ENCODE data around the gene RBM43.
A peak's percentile ranks its signal among the peaks of the same experiment; 100 is the strongest.
"Not testable (repeated sequence)": the region's sequence is repeated elsewhere in the genome, so short reads cannot be mapped to it uniquely, and the experiment has no call there.

RBM43 gene

GRCh38 chr2:151267537-151267936 lies 5.9 kb upstream of the RBM43 start:
- no peak for DNase-seq

DNA sequence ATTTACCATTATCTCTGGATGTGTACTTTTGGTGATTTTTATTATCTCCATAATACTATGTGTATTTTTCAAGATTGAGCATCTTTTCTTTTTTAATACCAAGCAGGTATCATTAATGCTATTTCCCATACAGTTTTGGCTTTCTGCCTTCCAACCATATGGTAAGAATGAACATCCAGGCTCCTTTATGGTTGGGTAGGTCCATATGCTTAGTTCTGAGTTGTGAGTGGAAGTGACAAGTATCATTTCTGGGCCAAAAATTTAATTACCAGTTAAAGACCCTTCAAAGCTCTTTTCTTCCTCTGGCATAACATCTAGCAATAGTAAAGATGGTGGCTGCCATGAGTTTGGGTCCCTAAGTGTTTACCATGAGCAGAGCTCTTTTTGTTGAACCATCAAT lies 4.3 kb upstream of the RBM43 start:
- no peak for DNase-seq

DNA sequence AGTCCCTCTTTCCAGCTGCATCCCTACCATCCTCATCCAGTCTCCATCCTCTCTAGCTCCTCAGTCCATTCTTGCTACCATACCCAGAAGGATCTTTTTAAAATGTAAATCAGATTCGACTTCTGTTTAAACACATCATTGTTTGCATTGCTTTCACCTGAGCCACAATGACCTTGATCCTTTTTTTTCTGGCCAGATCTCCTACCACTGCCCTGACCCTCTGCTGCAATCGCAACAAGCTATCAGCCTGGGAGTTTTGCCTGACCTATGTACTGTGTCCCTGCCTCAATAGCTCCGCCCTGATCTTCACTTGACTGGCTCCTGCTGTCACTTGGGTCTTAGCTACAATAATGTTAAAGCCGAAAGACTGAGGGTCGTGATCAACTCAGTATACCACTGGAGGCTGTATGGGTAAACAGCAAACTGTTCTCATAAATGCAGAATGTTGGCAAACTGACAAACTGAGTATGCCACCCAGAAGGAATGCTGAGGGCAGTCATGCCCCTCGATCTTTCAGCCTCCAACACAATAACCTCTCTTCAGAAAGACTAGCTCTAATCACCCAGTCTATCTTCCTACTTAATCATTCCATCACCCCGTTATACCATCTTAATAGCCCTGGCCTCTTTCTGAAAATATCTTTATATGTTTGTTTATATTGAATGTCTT lies 2.6 kb upstream of the RBM43 start:
- DNase-seq = no peak

- DNase-seq = no peak
Measured at GRCh38 chr2:151262629-151263028, 966 bp upstream of the RBM43 start.

DNA sequence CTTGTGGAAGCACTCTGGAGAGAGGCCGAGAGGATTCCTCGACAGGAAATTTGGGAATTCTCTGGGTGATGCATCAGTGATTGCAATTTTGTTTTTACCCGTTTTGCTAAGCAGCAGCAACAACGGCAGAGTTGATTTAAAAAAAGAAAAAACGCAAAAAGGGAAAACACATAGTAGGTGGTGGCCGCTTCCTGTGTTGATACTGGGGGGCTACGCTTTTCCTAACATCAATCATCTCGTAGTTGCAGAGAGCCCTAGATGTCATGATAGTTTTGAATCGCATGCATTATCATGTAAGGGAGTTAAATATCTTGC lies 271 bp upstream of the RBM43 start:
- no peak for DNase-seq

- no peak for DNase-seq
Measured at GRCh38 chr2:151260573-151261230, 961 bp downstream of the RBM43 start.

GRCh38 chr2:151258121-151258520 lies 3.5 kb downstream of the RBM43 start:
- DNase-seq = no peak

GRCh38 chr2:151252646-151253045 lies 9.0 kb downstream of the RBM43 start:
- no peak for DNase-seq

- DNase-seq = no peak
Measured at GRCh38 chr2:151251012-151251411, 10.7 kb downstream of the RBM43 start.

DNA sequence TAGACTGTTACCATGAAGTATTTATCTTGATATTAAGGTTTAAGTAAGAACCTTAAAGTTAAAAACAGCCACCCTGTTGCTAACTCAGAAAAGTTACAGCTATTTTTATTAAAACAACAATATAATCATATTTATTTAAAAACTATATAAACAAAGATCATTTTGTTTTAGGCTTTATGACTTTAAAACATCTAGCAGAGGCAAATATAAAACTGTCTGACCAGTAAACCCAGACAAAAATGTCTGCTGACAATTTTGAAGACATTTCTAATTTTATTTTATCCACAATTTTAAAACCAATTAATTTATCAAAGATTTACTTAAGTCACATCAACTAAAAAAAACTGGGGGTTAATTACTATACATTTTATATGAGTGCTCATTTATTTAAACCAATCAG lies 14.2 kb downstream of the RBM43 start:
- DNase-seq = no peak

GRCh38 chr2:151246152-151246551 lies 15.5 kb downstream of the RBM43 start:
- DNase-seq = no peak

DNA sequence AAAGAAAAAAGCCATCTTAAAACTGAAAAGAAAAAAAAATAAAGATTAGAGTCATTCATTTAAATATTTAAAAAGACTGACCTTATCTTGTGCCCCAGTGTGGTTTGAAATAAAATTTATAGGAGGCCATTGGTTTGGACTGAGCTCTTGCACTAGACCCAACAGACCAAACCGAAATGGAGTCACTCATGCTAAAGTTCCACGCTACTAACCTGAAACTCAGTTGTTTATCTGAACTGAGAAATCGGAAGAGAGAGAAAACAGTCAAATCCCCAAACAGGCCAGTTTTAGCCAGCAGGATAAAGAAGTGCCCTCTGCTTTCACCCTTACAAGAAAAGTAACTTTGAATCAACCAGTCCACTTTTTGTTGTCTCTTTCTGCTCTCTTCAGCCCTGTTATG lies 18.2 kb downstream of the RBM43 start:
- no peak for DNase-seq

- no peak for DNase-seq
Measured at GRCh38 chr2:151241224-151241623, 20.4 kb downstream of the RBM43 start.

GRCh38 chr2:151240433-151240832 lies 21.2 kb downstream of the RBM43 start:
- no peak for DNase-seq

GRCh38 chr2:151239624-151240023 lies 22.0 kb downstream of the RBM43 start:
- DNase-seq = no peak

DNA sequence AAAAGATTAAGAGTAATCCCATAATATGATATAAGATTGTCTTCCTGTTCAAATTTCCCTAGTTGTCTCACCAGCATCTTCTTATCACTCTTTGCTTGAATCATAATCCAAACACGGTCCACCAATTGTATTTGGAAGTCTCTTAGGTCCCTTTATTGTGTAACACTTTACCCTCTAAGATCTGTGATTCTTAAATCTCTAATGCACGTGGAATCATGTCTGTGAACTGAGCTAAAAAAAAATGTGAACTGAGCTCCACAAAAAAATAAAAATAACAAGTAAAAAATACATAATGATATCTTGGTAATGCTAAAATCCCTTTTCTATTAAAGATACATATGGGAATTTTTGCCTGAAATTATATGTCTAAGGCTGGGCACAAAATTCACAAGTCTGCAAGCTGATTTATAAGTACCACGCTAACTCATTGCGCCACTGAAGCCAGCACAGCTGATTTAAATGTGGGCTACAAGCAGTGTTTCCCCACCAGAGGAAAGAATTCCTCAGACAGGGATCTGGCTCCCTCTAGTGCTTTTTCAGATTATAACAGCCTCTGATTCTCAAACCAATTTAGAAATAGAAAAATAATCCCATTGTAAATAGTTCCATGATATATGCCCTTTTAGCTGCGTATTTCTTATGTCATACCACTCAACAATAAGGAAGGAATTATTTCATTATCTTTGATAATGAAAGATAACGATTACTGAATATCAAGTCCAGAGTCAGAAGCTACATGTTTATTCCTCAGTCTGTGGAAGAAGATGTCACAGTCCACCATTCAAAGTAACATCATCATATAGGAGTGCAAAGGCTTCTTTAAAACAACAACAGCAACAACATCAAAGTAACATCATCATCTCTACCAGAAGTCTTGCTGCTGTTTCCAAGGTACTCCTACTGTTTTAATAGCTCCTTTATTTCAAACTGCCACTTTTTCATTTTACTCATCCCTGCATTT lies 22.9 kb downstream of the RBM43 start:
- DNase-seq = peak; percentile 42

DNA sequence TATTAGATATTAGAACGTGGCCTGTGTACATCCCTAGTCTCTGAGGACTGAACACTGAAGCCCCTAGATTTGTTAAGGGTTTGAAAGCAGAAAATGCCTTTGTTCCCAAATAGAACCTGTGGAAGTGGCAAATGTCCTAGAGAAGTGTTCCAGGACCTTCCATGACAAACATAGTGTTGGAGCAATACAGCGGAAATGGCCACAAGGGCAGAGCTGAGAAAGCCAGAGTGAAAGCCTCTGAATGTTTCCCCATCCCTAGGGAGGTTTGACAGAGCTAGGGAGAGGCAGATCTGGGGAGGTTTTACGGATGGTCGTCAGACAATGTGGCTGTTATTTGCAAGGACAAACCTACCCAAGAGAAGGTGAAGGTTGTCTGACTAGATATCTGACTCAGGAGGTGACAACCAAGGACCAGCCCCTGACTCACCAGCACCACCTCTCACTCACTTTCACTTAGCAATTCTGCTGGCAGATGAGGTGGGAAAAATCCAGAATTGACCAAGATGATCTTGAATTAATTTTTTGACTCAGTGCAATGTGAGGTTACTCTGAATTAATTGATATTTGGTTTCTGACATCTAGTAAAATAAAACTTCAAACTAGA lies 24.1 kb downstream of the RBM43 start:
- DNase-seq = no peak

GRCh38 chr2:151233760-151234159 lies 27.9 kb downstream of the RBM43 start:
- DNase-seq = not testable (repeated sequence)

DNA sequence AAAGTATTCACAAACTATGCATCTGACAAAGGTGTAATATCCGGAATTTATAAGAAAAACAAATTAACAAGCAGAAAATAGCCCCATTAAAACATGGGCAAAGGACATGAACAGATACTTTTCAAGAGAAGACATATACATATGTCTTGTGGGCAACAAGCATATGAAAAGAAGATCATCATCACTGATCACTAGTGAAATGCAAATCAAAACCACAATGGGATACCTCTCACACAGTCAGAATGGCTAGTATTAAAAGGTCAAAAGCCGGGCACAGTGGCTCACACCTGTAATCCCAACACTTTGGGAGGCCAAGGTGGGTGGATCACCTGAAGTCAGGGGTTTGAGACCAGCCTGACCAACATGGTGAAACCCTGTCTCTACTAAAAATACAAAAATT lies 28.4 kb downstream of the RBM43 start:
- DNase-seq = not testable (repeated sequence)

GRCh38 chr2:151230627-151231140 lies 31.0 kb downstream of the RBM43 start:
- no peak for DNase-seq

DNA sequence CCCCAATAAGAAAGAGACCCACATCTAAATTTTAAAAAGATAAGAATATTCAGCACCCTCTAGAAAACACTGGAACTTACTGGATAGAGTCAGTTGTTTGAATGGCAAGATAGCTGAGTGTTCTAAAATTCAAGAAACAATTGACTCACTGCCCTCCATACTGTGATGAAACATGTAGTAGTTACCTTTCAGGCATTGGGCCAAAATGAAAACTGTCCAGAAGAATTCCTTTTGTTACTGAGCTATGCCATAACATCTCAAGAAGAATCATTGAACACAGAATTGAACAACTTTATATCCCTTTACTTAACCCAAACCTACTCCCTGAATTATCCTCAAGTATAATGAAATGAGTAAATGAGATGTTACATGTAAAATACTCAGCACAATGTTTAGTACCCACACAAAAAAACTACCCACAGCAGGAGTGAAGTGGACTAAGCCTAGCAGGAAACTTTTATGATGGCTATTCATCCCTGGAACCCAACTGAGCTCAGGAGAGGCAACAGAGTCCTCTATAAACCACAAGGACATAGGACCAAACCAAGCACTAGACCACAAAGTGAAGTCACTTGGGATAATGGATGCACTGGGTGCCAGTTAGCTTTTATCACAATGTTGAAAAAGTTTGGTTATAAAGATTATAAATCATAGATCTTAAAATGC lies 32.7 kb downstream of the RBM43 start:
- no peak for DNase-seq

GRCh38 chr2:151217343-151217742 lies 44.3 kb downstream of the RBM43 start:
- DNase-seq = no peak

GRCh38 chr2:151207100-151207499 lies 54.6 kb downstream of the RBM43 start:
- DNase-seq = no peak

Measured in NCI-H748 treated with DMSO at 0.1 percent for 48 hours (cell line).